Ovary (tissue), 3 donors: ENCODE results near the gene KIF26A.

Experiments
- POLR2A ChIP-seq: fragments of 450-650 bp; IDR thresholded peaks from one replicate; pipeline ENCODE4 v1.6.1; 2017; ENCODE audit warnings: antibody characterized with exemption, mild to moderate bottlenecking, moderate library complexity
- TF ChIP-seq, protein P1 (sequence below), 3 donors: fragments of 450-650 bp in 2 of 3; fragments of 200-600 bp in 1 of 3; IDR thresholded peaks; one replicate each; pipeline versions ENCODE4 v1.5.1 to v1.8.0; 2016 to 2022; ENCODE audit warnings: antibody characterized with exemption in 3 of 3, mild to moderate bottlenecking in 1 of 3
- donor health status: DM: no; HTN: no; CAD: no.

- TF ChIP-seq, protein P1, sequence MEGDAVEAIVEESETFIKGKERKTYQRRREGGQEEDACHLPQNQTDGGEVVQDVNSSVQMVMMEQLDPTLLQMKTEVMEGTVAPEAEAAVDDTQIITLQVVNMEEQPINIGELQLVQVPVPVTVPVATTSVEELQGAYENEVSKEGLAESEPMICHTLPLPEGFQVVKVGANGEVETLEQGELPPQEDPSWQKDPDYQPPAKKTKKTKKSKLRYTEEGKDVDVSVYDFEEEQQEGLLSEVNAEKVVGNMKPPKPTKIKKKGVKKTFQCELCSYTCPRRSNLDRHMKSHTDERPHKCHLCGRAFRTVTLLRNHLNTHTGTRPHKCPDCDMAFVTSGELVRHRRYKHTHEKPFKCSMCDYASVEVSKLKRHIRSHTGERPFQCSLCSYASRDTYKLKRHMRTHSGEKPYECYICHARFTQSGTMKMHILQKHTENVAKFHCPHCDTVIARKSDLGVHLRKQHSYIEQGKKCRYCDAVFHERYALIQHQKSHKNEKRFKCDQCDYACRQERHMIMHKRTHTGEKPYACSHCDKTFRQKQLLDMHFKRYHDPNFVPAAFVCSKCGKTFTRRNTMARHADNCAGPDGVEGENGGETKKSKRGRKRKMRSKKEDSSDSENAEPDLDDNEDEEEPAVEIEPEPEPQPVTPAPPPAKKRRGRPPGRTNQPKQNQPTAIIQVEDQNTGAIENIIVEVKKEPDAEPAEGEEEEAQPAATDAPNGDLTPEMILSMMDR (IDR thresholded peaks at IDR 0.05) = no peak
- no peak for TF ChIP-seq POLR2A
Measured at GRCh38 chr14:104102282-104102914, 36.0 kb upstream of the KIF26A start.
